Liver (tissue), 9 donors: ENCODE data around the gene BCS1L. TPM values are rescaled to one million over a fixed set of nuclear protein-coding genes. Genes with fewer than 3 reads are reported as not detected.

ENCODE experiments used
- DNase-seq: peaks from one replicate; pipeline ENCODE4 v3.0.0-alpha.2; 2017; ENCODE audit warnings: low spot score
- H3K27ac ChIP-seq, 2 donors: one replicate each; pipeline ENCODE4 v1.7.0; 2013; ENCODE audit warnings: inconsistent platforms in 2 of 2, low read length in 2 of 2, control low read depth in 1 of 2, low read depth in 1 of 2, mild to moderate bottlenecking in 1 of 2
- H3K27me3 ChIP-seq, 4 donors: one replicate each; pipeline versions ENCODE4 v1.6.1 to v1.7.0; 2013; ENCODE audit warnings: low read length in 3 of 4, inconsistent platforms in 1 of 4, mild to moderate bottlenecking in 1 of 4, moderate library complexity in 1 of 4; ENCODE audit not compliant: control insufficient read depth in 4 of 4, insufficient read depth in 4 of 4
- H3K36me3 ChIP-seq, 4 donors: one replicate each; pipeline versions ENCODE4 v1.6.1 to v1.7.0; 2013; ENCODE audit warnings: low read length in 3 of 4, mild to moderate bottlenecking in 3 of 4, low read depth in 1 of 4, moderate library complexity in 1 of 4; ENCODE audit not compliant: control insufficient read depth in 4 of 4, insufficient read depth in 3 of 4
- H3K4me1 ChIP-seq, 4 donors: one replicate each; pipeline versions ENCODE4 v1.6.1 to v1.7.0; 2013; ENCODE audit warnings: low read length in 3 of 4, mild to moderate bottlenecking in 3 of 4, moderate library complexity in 1 of 4; ENCODE audit not compliant: control insufficient read depth in 4 of 4, insufficient read depth in 4 of 4
- H3K4me3 ChIP-seq, 3 donors: one replicate each; pipeline versions ENCODE4 v1.6.1 to v1.7.0; 2013; ENCODE audit warnings: low read length in 3 of 3, control low read depth in 1 of 3, low read depth in 1 of 3, mild to moderate bottlenecking in 1 of 3
- H3K9ac ChIP-seq, 2 donors: one replicate each; pipeline ENCODE4 v1.7.0; 2013; ENCODE audit warnings: low read length in 2 of 2, mild to moderate bottlenecking in 2 of 2, moderate library complexity in 2 of 2, control low read depth in 1 of 2, low read depth in 1 of 2
- H3K9me3 ChIP-seq, 4 donors: one replicate each; pipeline versions ENCODE4 v1.6.1 to v1.7.0; 2013; ENCODE audit warnings: low read length in 3 of 4; ENCODE audit not compliant: control insufficient read depth in 4 of 4
- EGR1 ChIP-seq, 2 donors: IDR thresholded peaks; 2 replicates each; pipeline ENCODE4 v1.6.1; 2016 to 2018; ENCODE audit warnings: antibody characterized with exemption in 2 of 2, low read depth in 2 of 2
- FOXA1 ChIP-seq: IDR thresholded peaks from 2 replicates; pipeline ENCODE4 v1.6.1; 2016; ENCODE audit warnings: antibody characterized with exemption
- GABPA ChIP-seq, 2 donors: IDR thresholded peaks in 1 of 2; conservative IDR thresholded peaks in 1 of 2; 2 replicates each; pipeline ENCODE4 v1.6.1; 2016; ENCODE audit warnings: antibody characterized with exemption in 2 of 2, mild to moderate bottlenecking in 1 of 2, moderate library complexity in 1 of 2
- HNF4A ChIP-seq, 2 donors: conservative IDR thresholded peaks; 2 replicates each; pipeline ENCODE4 v1.6.1; 2016; ENCODE audit warnings: antibody characterized with exemption in 2 of 2, mild to moderate bottlenecking in 2 of 2
- HNF4G ChIP-seq: IDR thresholded peaks from 2 replicates; pipeline ENCODE4 v1.6.1; 2016; ENCODE audit warnings: antibody characterized with exemption
- JUND ChIP-seq, 2 donors: IDR thresholded peaks; 2 replicates each; pipeline ENCODE4 v1.6.1; 2016; ENCODE audit warnings: antibody characterized with exemption in 2 of 2
- NR2F2 ChIP-seq: IDR thresholded peaks from 2 replicates; pipeline ENCODE4 v1.6.1; 2016; ENCODE audit warnings: antibody characterized with exemption
- RAD21 ChIP-seq, 2 donors: IDR thresholded peaks; 2 replicates each; pipeline ENCODE4 v1.6.1; 2016; ENCODE audit warnings: antibody characterized with exemption in 2 of 2, mild to moderate bottlenecking in 2 of 2
- RXRA ChIP-seq, 2 donors: IDR thresholded peaks; 2 replicates each; pipeline ENCODE4 v1.6.1; 2017 to 2018; ENCODE audit warnings: antibody characterized with exemption in 2 of 2, mild to moderate bottlenecking in 1 of 2
- YY1 ChIP-seq: IDR thresholded peaks from 2 replicates; pipeline ENCODE4 v1.6.1; 2016; ENCODE audit warnings: antibody characterized with exemption, mild to moderate bottlenecking
- WGBS: extraction: QIAGEN DNeasy Blood & Tissue Kit; methylation state at CpG from one replicate; pipeline ENCODE4 v1.1.7; 2013; 5-methylcytosine and 5-hydroxymethylcytosine counted together
- polyA plus RNA-seq, 2 donors: library from polyadenylated mRNA; stranded (reverse) in 1 of 2; unstranded in 1 of 2; fragments of 200-250 nt in 1 of 2; fragments of >200 nt in 1 of 2; fragmentation: Nextera tagmentation in 1 of 2; extraction: Ambion mirVana in 1 of 2; gene quantifications; one replicate each; pipeline versions ENCODE4 v1.2.1 to v1.2.3, GENCODE V29; 2013 to 2015
- total RNA-seq, 2 donors: library from RNA; depleted of rRNA; stranded (reverse); fragments of >200 nt; gene quantifications; one replicate each; pipeline ENCODE4 v1.2.3, GENCODE V29; 2014
- TF ChIP-seq, protein P1 (sequence below): IDR thresholded peaks from 2 replicates; pipeline ENCODE4 v1.6.1; 2016; ENCODE audit warnings: antibody characterized with exemption
- TF ChIP-seq, protein P2 (sequence below): fragments of 150-350 bp; IDR thresholded peaks from 2 replicates; pipeline ENCODE4 v1.5.1; 2017; ENCODE audit warnings: improper control_type of control experiment, low read depth, low read length; ENCODE audit not compliant: missing input control
- TF ChIP-seq, protein P3 (sequence below): IDR thresholded peaks from 2 replicates; pipeline ENCODE4 v1.6.1; 2016; ENCODE audit warnings: antibody characterized with exemption
- donor health status: healthy.
- donor health status: healthy.
- donor health status: healthy.
- donor health status: healthy.
- donor health status: healthy.

The BCS1L gene
- total and polyA plus RNA-seq, 4 donors = 14.8 to 30.1 (median 25.2) TPM

DNA sequence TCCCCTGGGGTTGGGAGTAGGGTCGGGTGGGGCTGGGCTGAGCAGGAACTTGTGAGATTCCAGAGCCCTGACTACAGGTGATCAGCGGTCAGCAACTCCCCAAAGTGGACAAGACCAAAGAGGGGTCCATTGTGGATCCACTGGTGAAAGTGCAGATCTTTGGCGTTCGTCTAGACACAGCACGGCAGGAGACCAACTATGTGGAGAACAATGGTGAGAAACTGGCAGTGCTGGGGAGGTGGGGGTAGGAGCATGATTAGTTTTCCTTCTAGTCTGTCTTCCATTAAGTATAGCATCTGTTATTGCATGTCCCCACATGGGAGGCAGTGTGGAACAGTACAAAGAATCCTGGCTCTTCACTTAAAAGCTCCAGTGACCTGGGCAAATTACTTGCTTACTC lies 23.8 kb upstream of the BCS1L start:
- Histone ChIP-seq H3K36me3 (peaks cover 13 to 65% (median 39%) of the 10 kb centered on the region in 4 donors), H3K4me1 (no peaks in the 10 kb centered on the region), H3K27ac (no peak overlapping the region), H3K27me3 (no peaks in the 10 kb centered on the region), H3K4me3 (no peak overlapping the region), H3K9ac (no peak overlapping the region), H3K9me3 (no peaks in the 10 kb centered on the region)
- WGBS = 98% methylated on average over 5 of the region's 5 CpGs
- DNase-seq = no peak
- TF ChIP-seq EGR1 (IDR thresholded peaks at IDR 0.05; ENCODE audit: low read depth in 2 of 2) = no peak
- TF ChIP-seq HNF4A (conservative IDR thresholded peaks at IDR 0.05) = no peak

DNA sequence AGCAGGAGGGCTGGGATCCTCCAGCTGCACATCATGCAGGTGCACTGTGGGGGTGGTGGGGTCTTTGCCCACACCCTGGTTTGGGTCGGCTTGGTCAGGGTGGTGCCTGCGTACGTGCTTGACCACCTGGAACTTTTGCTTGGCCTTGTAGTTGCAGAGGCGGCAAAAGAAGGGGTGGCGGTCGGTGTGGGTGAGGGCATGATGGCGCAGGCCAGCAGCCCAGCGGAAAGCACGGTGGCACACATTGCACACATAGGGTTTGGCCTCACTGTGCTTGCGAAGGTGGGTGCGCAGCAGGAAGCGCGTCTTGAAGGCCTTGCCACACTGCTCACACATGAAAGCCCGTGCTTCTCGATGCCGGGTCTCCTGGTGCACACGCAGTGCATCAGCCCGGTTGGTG lies 21.1 kb upstream of the BCS1L start:
- 98% methylated on average over 18 of the region's 18 CpGs for WGBS
- DNase-seq = no peak
- Histone ChIP-seq H3K27ac (no peak overlapping the region), H3K9me3 (no peaks in the 10 kb centered on the region), H3K27me3 (no peaks in the 10 kb centered on the region), H3K4me3 (no peak overlapping the region), H3K9ac (no peak overlapping the region), H3K4me1 (no peaks in the 10 kb centered on the region), H3K36me3 (peaks cover 13 to 78% (median 42%) of the 10 kb centered on the region in 4 donors)
- TF ChIP-seq RAD21 (IDR thresholded peaks at IDR 0.05) (no peak), HNF4G (no peak), HNF4A (conservative IDR thresholded peaks at IDR 0.05) (no peak)
- TF ChIP-seq, protein P1, sequence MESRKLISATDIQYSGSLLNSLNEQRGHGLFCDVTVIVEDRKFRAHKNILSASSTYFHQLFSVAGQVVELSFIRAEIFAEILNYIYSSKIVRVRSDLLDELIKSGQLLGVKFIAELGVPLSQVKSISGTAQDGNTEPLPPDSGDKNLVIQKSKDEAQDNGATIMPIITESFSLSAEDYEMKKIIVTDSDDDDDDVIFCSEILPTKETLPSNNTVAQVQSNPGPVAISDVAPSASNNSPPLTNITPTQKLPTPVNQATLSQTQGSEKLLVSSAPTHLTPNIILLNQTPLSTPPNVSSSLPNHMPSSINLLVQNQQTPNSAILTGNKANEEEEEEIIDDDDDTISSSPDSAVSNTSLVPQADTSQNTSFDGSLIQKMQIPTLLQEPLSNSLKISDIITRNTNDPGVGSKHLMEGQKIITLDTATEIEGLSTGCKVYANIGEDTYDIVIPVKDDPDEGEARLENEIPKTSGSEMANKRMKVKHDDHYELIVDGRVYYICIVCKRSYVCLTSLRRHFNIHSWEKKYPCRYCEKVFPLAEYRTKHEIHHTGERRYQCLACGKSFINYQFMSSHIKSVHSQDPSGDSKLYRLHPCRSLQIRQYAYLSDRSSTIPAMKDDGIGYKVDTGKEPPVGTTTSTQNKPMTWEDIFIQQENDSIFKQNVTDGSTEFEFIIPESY = no peak

DNA sequence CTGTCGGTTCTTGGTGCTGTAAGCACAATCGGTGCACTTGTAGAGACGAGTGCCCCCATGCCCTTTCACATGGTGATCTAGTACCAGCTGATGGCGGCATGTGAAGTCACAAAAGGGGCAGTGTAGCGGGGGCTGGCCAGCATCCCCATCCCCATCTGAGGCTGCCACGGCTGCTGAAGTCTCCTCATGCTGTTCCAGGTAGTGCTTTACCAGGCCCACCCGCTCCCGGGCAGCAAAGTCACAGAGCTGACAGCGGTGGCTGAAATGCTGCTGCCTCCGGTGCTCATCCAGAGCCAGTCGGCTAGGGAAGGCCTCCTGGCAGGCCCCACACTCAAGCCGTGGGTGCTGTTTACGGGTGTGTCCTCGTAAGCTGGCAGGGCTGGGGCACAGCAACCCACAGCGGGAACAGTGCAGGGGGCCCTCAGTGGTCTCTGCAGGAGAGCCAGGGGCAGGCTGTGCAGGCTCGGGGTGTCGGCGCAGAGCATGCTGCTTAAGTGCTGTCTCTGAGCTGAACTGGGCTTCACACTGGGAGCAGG lies 17.3 kb upstream of the BCS1L start:
- no peak for TF ChIP-seq RXRA (IDR thresholded peaks at IDR 0.05)
- TF ChIP-seq, protein P2, sequence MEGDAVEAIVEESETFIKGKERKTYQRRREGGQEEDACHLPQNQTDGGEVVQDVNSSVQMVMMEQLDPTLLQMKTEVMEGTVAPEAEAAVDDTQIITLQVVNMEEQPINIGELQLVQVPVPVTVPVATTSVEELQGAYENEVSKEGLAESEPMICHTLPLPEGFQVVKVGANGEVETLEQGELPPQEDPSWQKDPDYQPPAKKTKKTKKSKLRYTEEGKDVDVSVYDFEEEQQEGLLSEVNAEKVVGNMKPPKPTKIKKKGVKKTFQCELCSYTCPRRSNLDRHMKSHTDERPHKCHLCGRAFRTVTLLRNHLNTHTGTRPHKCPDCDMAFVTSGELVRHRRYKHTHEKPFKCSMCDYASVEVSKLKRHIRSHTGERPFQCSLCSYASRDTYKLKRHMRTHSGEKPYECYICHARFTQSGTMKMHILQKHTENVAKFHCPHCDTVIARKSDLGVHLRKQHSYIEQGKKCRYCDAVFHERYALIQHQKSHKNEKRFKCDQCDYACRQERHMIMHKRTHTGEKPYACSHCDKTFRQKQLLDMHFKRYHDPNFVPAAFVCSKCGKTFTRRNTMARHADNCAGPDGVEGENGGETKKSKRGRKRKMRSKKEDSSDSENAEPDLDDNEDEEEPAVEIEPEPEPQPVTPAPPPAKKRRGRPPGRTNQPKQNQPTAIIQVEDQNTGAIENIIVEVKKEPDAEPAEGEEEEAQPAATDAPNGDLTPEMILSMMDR = no peak
- TF ChIP-seq FOXA1 = no peak
- TF ChIP-seq JUND (IDR thresholded peaks at IDR 0.05) = no peak
- no peak for TF ChIP-seq YY1
- no peak for TF ChIP-seq HNF4A (conservative IDR thresholded peaks at IDR 0.05)
- TF ChIP-seq, protein P3, sequence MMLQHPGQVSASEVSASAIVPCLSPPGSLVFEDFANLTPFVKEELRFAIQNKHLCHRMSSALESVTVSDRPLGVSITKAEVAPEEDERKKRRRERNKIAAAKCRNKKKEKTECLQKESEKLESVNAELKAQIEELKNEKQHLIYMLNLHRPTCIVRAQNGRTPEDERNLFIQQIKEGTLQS = no peak
- no peak for TF ChIP-seq GABPA (IDR thresholded peaks at IDR 0.05 in 1 of 2, conservative IDR thresholded peaks at IDR 0.05 in 1 of 2)
- TF ChIP-seq NR2F2 = no peak
- TF ChIP-seq, protein P1 = no peak
- no peak for TF ChIP-seq EGR1 (IDR thresholded peaks at IDR 0.05; ENCODE audit: low read depth in 2 of 2)
- H3K27ac ChIP-seq = no peak overlapping the region
- peaks cover 0 to 22% (median 17%) of the 10 kb centered on the region in 4 donors for H3K4me1 ChIP-seq
- H3K4me3 ChIP-seq = no peak overlapping the region
- peaks cover 18 to 68% (median 34%) of the 10 kb centered on the region in 4 donors for H3K36me3 ChIP-seq
- H3K9me3 ChIP-seq = no peaks in the 10 kb centered on the region
- no peaks in the 10 kb centered on the region for H3K27me3 ChIP-seq
- DNase-seq = no peak
- H3K9ac ChIP-seq = no peak overlapping the region
- WGBS = 96% methylated on average over 18 of the region's 18 CpGs
